Fibroblast of skin of right quadriceps (primary cell): ENCODE measurements around the gene TBX4.

ENCODE experiments used
- DNase-seq: peaks from one replicate; pipeline ENCODE4 v3.0.0-alpha.2; 2013

Gene TBX4

GRCh38 chr17:61452301-61453290 lies at the start of gene TBX4:
Gene TBX4 (plus strand): TSS chr17:61452422. CDS start chr17:61456491, 4,069 bp downstream.
- DNase-seq = no peak

- no peak for DNase-seq
These were observed 49.0 kb upstream of the TBX4 start for GRCh38 chr17:61402978-61403800.

- no peak for DNase-seq
These were observed 48.2 kb upstream of the TBX4 start for GRCh38 chr17:61403801-61404662.

- no peak for DNase-seq
These were observed 47.6 kb upstream of the TBX4 start for GRCh38 chr17:61404663-61404912.

GRCh38 chr17:61404913-61405685 lies 47.1 kb upstream of the TBX4 start:
- DNase-seq = no peak

DNA sequence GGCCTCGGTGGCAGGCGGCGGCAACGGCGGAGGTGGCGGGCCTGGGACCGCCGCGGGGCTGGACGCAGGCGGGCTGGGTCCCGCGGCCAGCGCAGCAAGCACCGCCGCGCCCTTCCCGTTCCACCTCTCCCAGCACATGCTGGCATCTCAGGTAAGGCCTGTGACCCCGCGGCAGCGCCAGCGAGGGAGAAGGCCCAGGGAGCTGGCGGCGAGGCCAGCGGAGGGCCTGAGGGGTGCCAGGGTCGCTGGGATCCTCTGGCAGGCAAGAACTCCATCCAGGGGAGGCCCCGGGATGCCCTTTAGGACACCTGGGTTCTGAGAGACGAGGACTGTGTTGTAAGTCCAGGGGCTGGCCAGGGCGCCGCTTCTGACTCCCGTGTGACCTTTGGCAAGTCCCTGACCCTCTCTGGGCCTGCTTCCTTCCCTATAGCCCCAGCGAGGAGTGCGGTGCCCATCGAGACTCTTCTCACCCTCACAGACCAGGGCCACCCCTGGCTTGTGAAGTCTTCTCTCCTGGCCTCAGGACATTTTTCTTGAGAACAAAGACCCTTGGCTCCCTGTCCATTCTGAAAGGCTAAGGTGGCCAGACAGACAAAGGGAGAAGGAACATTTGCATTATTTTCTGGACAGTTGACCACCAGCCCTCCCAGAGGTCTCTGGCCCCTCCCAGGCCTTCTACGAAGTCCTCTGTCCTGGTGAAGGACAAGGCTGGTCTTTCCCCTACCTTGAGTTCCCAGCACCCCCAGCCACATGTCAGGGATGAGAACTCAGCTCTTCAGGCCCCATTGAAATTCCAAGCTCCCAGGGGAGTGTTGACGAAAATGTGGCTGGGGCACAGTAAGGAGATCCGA lies 46.3 kb upstream of the TBX4 start:
- no peak for DNase-seq

DNA sequence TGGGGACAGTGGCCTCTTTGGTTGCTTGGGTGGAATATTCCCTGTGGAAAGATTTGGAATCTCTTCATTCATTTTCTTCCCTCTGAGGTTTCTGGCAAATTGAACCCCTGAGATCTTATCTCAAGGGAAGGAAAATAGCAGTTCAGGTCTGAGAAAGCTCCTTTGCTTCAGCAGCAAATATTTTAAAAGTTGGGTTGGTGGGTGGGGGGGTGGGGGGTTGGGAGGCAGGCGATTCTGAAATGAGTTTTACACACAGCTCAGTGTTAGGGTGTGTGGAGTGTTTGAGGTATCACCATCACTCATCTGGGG lies 45.7 kb upstream of the TBX4 start:
- no peak for DNase-seq

DNA sequence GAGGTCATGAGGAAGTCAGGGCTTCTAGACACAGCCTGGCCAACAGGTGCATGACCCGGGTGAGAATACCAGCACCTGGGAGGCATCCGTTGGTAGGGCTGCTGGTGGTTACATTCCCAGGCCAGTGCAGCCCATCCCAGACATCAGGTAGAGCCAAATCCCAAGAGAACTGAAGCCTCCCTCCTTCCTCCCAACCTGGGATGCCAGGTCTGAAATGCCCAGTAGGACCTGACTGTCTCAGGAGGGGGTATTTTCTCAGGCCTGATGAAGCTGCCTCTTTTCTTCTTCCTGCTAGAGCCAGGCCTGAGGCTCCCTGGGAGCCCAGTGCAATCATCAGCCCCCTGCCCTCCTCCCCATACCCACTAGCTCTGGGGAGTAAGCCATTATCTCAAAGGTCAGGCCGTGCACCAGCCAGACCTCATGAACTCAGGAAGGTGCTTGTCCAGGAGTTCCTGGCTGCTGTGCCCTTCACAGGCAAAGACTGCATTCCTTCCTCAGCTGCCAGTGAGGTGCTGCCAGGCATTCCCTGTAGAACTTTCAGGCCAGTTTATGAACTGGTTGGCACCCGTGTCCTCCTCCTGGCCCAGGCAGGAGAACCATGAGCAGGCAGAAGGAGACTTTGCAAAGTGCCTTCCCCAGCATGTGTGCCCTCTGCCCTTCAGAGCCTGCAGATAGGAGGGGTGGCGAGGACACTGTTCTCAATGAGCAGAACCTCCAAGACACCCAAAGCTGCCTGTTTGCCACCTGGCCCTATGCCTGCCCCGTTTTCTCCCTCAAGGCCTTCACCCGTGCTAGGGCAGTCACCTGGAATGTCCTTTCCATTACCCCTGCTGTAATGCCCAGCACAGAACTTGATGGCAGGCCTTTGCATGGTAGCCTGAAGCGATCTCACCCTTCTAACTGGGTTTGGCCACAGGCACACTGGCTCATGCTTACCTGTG lies 45.0 kb upstream of the TBX4 start:
- DNase-seq = no peak

DNA sequence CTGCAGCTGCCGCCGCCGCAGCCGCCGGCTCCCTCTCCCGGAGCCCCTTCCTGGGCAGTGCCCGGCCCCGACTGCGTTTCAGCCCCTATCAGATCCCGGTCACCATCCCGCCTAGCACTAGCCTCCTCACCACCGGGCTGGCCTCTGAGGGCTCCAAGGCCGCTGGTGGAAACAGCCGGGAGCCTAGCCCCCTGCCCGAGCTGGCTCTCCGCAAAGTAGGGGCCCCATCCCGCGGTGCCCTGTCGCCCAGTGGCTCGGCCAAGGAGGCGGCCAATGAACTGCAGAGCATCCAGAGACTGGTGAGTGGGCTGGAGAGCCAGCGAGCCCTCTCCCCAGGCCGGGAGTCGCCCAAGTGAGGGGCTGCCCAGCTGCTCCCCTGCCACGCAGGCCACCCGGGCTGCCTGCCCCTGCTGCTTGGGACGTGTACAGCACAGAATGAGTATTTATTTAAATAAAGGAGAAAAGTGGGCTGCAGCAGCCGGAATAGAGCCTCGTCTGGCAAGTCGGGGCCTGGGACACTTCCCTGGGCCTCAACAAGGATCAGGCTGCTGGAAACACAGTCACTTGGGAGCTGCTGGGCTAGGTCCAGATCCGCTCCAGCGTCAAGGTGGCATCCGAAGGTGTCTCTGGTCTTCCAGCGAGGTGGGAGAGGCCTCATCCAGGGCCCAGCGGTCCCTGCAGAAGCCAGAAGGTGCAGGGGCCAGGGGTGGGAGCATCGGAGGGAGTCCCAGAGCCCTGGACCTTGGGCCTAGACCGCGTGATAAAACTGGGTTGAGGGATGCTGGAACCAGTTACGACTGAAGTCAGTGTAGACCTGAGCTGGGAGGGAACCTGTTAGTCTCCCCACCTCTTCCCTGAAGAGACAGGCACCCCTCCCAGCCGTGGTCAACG lies 43.8 kb upstream of the TBX4 start:
- DNase-seq = no peak

- DNase-seq = peak; percentile 65
These were observed 42.7 kb upstream of the TBX4 start for GRCh38 chr17:61409301-61410112.

GRCh38 chr17:61410141-61411010 lies 41.8 kb upstream of the TBX4 start:
- DNase-seq = peak; percentile 60

- no peak for DNase-seq
These were observed 41.3 kb upstream of the TBX4 start for GRCh38 chr17:61411011-61411260.

DNA sequence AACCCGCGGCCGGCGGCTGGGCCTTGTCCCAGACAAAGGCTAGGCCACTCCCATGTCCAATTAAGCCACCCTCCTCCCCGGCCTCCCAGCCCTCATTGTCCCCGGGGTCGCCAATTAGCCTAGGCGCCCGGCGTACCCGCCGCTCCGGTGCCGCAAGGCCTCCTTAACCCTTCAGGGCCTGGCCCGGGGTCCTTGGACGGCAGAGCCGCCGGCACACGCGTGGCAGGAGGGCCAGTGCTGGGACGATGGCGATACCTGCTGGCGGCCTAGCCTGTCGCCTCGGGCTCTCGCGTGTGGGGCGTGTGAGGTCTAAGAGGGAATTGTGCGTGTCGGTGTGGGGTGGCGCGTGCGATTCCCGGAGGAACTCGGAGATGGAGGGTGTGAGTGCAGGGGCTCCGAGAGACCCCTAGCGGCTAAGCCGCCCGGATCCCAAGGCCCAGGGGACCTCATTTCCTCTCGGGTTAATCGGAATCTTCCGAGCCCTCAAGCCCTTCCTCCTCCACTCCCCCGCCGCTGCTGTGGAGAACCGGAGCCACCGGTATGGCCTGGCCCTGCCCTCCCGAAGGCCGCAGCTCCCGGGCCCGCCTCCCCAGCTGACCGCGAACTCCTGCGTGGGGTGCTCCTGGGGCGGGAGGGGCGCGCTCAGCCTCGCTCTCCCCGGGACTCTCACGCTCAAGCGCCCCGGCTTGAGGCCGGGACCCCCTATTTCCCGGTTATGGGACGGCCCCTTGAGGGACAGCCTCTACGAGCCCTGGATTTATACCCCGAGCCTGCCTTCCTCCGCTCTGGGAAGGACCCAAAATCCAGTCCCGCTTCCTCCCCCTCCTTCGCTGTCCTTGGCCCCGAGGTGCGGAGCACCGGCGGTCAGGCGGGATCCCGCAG lies 40.7 kb upstream of the TBX4 start:
- DNase-seq = peak; percentile 51

DNA sequence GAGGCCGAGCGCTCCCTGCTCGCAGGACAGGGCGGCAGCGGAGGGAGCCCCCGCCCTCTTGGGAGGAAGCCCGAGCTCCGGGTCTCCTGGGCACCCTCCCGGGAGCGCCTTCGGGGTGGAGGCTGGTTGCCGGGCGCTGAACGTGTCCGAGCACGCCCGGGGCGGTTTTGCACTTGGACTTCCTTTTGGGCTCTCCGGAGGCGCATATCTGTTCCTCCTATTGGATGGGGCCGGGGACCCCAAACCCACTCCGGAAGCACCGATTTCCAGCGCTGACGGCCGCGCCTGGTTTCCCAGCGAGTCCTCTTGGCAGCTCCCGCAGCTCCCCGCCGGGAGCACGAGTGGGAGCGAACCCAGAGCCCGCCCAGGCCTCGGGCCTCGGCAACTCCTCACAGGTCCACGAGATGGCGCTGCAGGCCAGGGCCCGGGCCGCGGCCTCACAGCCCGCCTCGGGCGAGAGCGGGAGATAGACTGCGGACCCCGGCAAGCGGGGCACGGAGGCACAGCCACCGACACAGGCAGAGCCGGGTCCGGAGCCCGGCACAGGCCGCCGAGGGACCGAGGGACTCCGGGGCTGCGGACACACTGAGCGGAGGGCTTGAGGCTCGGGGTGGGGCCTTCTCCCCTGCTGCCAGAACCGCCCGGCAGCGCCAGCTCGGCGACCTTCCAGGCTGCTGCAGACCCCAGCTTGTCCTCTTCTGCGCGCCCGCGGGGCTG lies 39.9 kb upstream of the TBX4 start:
- peak; percentile 75 for DNase-seq

DNA sequence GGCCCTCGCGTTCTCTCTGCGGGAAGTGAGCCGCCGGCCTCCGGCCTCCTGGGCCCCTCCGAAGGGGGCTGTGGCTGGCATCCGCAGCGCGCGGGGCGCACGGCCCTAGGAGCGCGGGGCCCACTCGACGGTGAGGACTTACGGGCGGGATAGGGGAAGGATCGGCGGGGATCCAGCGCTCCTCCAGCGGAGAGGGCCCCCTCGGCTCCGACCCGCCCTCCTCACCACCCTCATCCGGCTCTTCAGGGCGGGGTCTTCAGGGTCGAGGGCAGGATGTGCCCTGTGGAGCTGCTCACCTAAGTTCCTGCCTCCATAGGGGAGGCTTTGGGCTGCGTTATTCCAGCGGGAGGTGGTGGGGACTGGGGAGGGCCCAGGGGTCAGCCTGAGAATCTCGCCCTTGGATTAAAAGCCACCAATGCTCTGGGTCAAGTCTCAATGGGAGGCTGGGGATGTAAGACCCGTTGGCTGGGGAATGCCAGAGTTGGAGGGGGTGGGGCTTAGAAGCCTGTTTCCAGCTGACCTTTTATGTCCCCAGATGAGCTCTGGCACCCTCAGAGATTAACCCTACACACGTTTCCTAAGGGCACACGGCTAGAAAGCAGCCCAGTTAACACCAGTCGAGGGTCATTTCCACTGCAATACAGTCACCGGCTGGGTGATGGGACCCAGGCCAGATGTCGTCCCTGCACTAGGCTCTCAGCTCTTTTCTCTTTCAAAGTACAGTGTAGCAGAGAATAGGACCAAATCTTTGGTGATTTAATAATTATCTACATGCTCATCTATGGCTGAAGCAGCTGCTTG lies 39.2 kb upstream of the TBX4 start:
- DNase-seq = no peak
